ENCODE results near the gene EVA1A. TPM values are rescaled to one million over a fixed set of nuclear protein-coding genes. Genes with fewer than 3 reads are reported as not detected.
A peak's percentile ranks its signal among the peaks of the same experiment; 100 is the strongest.

EVA1A gene
- total and polyA plus RNA-seq, 12 donors = 0.53 to 4.3 (median 1.0) TPM; not detected in 3

DNA sequence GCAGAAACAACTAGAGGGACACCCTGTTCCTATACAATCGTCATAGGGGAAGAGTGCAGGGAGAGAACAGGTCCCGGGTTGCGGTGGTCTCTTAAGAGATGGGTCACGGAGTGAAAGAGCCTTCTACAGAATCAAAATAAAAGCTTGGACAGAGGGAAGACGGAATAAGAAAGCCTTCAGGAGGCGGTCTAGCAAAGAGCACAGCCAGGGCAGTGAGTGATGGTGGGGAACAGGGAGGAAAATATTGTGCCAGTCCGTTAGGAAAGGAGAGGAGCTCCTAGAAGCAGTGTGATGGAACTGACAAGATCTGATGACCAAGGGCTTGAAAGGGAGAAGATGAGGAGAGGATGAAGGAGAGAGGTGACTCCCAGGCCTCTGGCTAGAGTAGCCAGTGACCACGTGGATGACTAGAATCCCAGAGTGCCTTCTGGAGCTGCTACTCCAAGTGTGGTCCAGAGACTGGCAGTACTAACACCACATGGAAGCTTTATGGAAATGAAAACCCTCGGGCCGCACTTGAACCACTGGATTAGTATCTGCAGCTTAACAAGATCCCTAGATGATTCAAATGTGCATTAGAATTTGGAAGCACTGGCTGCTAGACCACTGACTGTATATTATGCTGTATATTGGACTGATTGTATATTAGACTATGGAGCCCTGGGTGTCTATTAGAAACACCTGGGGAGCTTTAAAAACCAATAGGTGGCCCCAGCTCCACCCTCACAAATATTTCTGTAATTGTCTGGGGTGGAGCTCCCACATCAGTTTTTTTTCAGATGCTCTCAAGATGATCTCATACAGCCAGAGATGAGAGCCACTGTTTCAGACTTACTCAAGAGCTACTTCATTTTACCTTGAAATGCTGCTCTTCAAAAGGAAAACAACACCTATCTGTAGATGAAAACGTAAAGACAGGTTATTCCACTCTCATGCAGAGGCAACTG is 1.1 kb upstream of the EVA1A start:
- DNase-seq = no peak
- peaks cover 5% of the 10 kb centered on the region for H3K27me3 ChIP-seq
- no peak overlapping the region for H3K27ac ChIP-seq
- H3K36me3 ChIP-seq (replicated peaks in 1 of 2) = no peaks in the 10 kb centered on the region
- 64 to 73% (median 67%) methylated on average over 11 of the region's 11 CpGs for WGBS, 4 donors
- H3K9me3 ChIP-seq (replicated peaks in 1 of 3) = no peaks in the 10 kb centered on the region
- no peak overlapping the region for H3K4me3 ChIP-seq
- intact Hi-C loops (cut with DNase I) = no loop called here
- no peaks in the 10 kb centered on the region for H3K4me1 ChIP-seq (replicated peaks in 1 of 2)
- no peak for TF ChIP-seq POLR2A (IDR thresholded peaks at IDR 0.05)
- TF ChIP-seq, protein P1, sequence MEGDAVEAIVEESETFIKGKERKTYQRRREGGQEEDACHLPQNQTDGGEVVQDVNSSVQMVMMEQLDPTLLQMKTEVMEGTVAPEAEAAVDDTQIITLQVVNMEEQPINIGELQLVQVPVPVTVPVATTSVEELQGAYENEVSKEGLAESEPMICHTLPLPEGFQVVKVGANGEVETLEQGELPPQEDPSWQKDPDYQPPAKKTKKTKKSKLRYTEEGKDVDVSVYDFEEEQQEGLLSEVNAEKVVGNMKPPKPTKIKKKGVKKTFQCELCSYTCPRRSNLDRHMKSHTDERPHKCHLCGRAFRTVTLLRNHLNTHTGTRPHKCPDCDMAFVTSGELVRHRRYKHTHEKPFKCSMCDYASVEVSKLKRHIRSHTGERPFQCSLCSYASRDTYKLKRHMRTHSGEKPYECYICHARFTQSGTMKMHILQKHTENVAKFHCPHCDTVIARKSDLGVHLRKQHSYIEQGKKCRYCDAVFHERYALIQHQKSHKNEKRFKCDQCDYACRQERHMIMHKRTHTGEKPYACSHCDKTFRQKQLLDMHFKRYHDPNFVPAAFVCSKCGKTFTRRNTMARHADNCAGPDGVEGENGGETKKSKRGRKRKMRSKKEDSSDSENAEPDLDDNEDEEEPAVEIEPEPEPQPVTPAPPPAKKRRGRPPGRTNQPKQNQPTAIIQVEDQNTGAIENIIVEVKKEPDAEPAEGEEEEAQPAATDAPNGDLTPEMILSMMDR (IDR thresholded peaks at IDR 0.05) = no peak

DNA sequence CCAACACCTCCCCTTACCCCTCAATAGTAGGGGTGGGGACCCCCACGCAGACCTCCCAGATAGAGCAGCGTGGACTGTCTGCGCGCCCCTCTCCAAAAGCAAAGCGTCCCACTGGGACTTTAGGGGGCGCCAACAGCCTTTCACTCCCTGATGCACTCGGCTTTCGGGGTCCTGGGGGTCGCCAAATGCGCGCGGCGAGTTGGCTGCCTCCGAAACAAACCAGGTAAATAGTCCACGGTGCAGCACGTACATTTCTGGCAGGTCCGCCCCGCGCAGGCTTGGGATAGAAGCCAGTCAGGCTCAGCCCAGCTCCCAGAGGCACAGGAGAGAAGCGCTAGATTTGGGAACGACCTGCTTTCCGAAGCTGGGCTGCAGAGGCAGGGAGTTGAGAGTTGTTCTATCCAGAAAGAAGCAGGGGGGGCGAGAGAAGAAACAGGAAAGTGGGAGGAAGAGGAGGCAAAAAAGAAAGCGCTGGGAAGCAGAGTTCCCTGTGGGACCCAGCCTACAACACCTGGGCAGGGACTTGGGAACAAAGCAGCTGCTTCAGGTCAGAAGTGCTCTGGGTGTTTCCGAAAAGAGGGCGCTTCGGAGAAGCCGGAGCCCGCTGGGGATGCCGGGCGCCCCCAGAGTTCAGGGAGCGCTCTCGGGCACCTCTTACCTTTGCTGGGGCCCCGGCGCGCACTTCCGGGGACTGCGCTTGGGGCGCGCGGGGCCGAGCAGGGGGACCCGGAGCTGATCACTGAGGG is 544 bp downstream of the EVA1A start:
- 0 to 2% (median 1%) methylated on average over 19 to 43 of the region's 43 CpGs for WGBS, 4 donors
- H3K27ac ChIP-seq = no peak overlapping the region
- TF ChIP-seq POLR2A (IDR thresholded peaks at IDR 0.05) = no peak
- TF ChIP-seq, protein P1 (IDR thresholded peaks at IDR 0.05) = no peak

DNA sequence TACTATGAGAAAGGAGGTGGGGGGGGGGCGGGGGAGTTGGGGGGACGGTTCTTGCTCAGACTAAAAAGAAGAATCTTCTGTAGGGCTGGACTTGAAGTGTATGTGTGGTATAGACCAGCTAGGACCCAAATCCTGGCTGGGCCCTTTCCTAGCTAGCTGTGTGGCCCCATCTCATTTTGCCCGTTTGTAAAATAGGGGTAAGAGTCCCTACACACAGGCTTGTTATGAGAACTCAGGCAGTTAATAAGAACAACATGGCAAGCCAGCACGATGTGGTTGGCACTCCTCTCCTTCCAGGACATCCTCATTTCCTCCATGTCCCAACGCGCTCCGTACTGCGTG is 1.1 kb downstream of the EVA1A start:
- Histone ChIP-seq H3K27me3 (peaks cover 5% of the 10 kb centered on the region), H3K36me3 (replicated peaks in 1 of 2) (no peaks in the 10 kb centered on the region), H3K4me1 (replicated peaks in 1 of 2) (no peaks in the 10 kb centered on the region), H3K9me3 (replicated peaks in 1 of 3) (no peaks in the 10 kb centered on the region), H3K4me3 (peak overlapping the region in 1 of 4 donors; percentile 41), H3K27ac (no peak overlapping the region)
- DNase-seq = no peak
- intact Hi-C loops (cut with DNase I) = no loop called here
- WGBS, 4 donors = 14 to 26% (median 19%) methylated on average over 8 of the region's 8 CpGs
- TF ChIP-seq, protein P1 (IDR thresholded peaks at IDR 0.05) = no peak
- TF ChIP-seq POLR2A (IDR thresholded peaks at IDR 0.05) = no peak

More for the DNA sequence above, 544 bp downstream of the EVA1A start:
- H3K36me3 ChIP-seq (replicated peaks in 1 of 2) = no peaks in the 10 kb centered on the region
- H3K9me3 ChIP-seq (replicated peaks in 1 of 3) = no peaks in the 10 kb centered on the region
- H3K4me1 ChIP-seq (replicated peaks in 1 of 2) = no peaks in the 10 kb centered on the region
- intact Hi-C loops (cut with DNase I) = no loop called here
- no peak for DNase-seq
- peak overlapping the region in 1 of 4 donors; percentile 41 for H3K4me3 ChIP-seq
- H3K27me3 ChIP-seq = peaks cover 5% of the 10 kb centered on the region
